ENCODE results near the gene SRXN1.

GRCh38 chr20:637559-637958 lies 15.4 kb downstream of the SRXN1 start:
- no peak for TF ChIP-seq CTCF (IDR thresholded peaks at IDR 0.05; ENCODE audit: borderline replicate concordance, extremely low read depth, low read length, poor library complexity, severe bottlenecking)
- no peak for TF ChIP-seq EZH2 (IDR thresholded peaks at IDR 0.05; ENCODE audit: borderline replicate concordance, low read depth, low read length, severe bottlenecking)
